GM13977 (cell line): ENCODE data around the gene CALU.

ENCODE experiments used
- DNase-seq: peaks from one replicate; pipeline ENCODE4 v3.0.0; 2012; ENCODE audit warnings: low spot score
- in situ Hi-C: fragments of 300-500 bp; cut with MboI; formaldehyde crosslinking; loops from one replicate; pipeline ENCODE4 v1.12.0; 2022; ENCODE audit warnings: low sequenced_read_pairs, low pct_unique_long_range_greater_than_20kb, mixed read lengths, inconsistent platforms; ENCODE audit not compliant: unreplicated experiment
- TF ChIP-seq, protein P1 (sequence below): IDR thresholded peaks from 2 replicates; pipeline ENCODE4 v1.5.1; 2012; ENCODE audit warnings: mild to moderate bottlenecking, control low read depth; ENCODE audit not compliant: insufficient read depth; ENCODE audit errors: extremely low read depth, missing control alignments

Gene CALU

GRCh38 chr7:128812514-128813168 is 73.5 kb downstream of the CALU start:
- TF ChIP-seq, protein P1, sequence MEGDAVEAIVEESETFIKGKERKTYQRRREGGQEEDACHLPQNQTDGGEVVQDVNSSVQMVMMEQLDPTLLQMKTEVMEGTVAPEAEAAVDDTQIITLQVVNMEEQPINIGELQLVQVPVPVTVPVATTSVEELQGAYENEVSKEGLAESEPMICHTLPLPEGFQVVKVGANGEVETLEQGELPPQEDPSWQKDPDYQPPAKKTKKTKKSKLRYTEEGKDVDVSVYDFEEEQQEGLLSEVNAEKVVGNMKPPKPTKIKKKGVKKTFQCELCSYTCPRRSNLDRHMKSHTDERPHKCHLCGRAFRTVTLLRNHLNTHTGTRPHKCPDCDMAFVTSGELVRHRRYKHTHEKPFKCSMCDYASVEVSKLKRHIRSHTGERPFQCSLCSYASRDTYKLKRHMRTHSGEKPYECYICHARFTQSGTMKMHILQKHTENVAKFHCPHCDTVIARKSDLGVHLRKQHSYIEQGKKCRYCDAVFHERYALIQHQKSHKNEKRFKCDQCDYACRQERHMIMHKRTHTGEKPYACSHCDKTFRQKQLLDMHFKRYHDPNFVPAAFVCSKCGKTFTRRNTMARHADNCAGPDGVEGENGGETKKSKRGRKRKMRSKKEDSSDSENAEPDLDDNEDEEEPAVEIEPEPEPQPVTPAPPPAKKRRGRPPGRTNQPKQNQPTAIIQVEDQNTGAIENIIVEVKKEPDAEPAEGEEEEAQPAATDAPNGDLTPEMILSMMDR: no peak
- in situ Hi-C loops: no loop called here
- DNase-seq: no peak

GRCh38 chr7:128814499-128814898 is 75.3 kb downstream of the CALU start:
- DNase-seq: no peak
- TF ChIP-seq, protein P1: no peak
- in situ Hi-C loops: no loop called here

DNA sequence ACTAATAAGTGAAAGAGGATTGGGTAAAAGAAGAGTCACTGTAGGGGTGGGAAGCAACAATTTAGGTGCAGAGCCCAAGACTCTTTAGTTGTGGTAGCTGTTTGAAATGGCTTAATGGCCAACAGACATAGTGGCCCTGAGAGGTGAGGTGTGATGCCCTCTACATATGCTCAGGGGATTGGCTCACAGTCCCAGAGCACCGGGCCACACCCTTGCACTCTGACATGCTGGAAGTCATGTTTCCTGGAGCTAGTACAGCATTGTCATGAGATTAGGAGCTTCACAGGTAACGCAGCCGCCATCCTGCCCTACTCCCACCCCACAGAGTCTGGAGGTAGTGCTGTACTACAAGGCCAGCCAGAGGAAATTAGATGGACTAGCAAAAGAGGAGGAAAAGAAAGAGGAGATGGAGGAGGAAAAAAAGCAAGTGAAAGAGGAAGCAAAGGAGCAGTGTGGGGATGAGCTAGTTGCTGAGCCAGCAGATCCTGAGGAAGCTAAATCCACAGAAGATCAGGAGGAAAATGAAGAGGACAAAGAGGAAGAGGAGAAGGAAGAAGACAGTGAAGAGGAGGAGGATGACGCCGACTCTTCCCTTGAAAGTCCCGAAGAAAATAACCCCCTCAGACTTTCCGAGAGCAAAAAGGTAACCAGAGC is 76.3 kb downstream of the CALU start:
- in situ Hi-C loops: no loop called here
- no peak for DNase-seq
- TF ChIP-seq, protein P1: no peak

- TF ChIP-seq, protein P1: no peak
- in situ Hi-C loops: no loop called here
- no peak for DNase-seq
These were observed 79.5 kb downstream of the CALU start for GRCh38 chr7:128818694-128819093.
